OCI-LY3 (cell line): Measurements from ENCODE around the gene CTCF.

Experiments used
- CTCF ChIP-seq: fragments of 200-600, 300-600 bp; sonication (generic); IDR thresholded peaks from 2 replicates; pipeline ENCODE4 v1.5.1; 2014; ENCODE audit warnings: antibody characterized with exemption, low read length, low read depth
- EZH2phosphoT487 ChIP-seq: fragments of 200-600 bp; shearing (Covaris generic); IDR thresholded peaks from 2 replicates; pipeline ENCODE4 v1.6.1; 2018; ENCODE audit warnings: antibody characterized with exemption, mixed run types, low read depth

GRCh38 chr16:67534431-67534830 lies 27.9 kb upstream of the CTCF start:
- TF ChIP-seq EZH2phosphoT487 (no peak), CTCF (no peak)
